HCT116 (cell line): Measurements from ENCODE around the gene GNAO1.

Experiments
- CTCF ChIP-seq, 3 experiments: fragments of 200-600 bp in 1 of 3; sonication (generic) in 1 of 3; IDR thresholded peaks in 2 of 3; conservative IDR thresholded peaks in 1 of 3; 2 replicates each; pipeline ENCODE4 v1.5.1; 2012 to 2017; ENCODE audit warnings: low read depth in 2 of 3, low read length in 2 of 3, antibody characterized with exemption in 1 of 3, borderline replicate concordance in 1 of 3, control low read depth in 1 of 3, mild to moderate bottlenecking in 1 of 3, mixed read lengths in 1 of 3, mixed run types in 1 of 3, moderate library complexity in 1 of 3; ENCODE audit not compliant: insufficient read depth in 1 of 3
- EGR1 ChIP-seq: IDR thresholded peaks from 2 replicates; pipeline ENCODE4 v1.6.1; 2012; ENCODE audit warnings: low read depth
- EZH2 ChIP-seq: fragments of 200-600 bp; sonication (generic); IDR thresholded peaks from 2 replicates; pipeline ENCODE4 v1.6.1; 2017; ENCODE audit warnings: antibody characterized with exemption, mixed run types
- EZH2phosphoT487 ChIP-seq: fragments of 200-600 bp; IDR thresholded peaks from 2 replicates; pipeline ENCODE4 v1.6.1; 2018; ENCODE audit warnings: antibody characterized with exemption, borderline replicate concordance
- FOSL1 ChIP-seq: IDR thresholded peaks from 2 replicates; pipeline ENCODE4 v1.6.1; 2012; ENCODE audit warnings: low read depth
- JUND ChIP-seq: IDR thresholded peaks from 2 replicates; pipeline ENCODE4 v1.6.1; 2012
- MAX ChIP-seq: IDR thresholded peaks from 2 replicates; pipeline ENCODE4 v1.6.1; 2012
- POLR2A ChIP-seq: IDR thresholded peaks from 2 replicates; pipeline ENCODE4 v1.7.0; 2011; ENCODE audit warnings: borderline replicate concordance; ENCODE audit not compliant: insufficient read depth, insufficient read length; ENCODE audit errors: extremely low read depth
- POLR2AphosphoS5 ChIP-seq: IDR thresholded peaks from 2 replicates; pipeline ENCODE4 v1.6.1; 2011; ENCODE audit warnings: mild to moderate bottlenecking, low read depth, low read length, moderate library complexity
- RAD21 ChIP-seq: IDR thresholded peaks from 2 replicates; pipeline ENCODE4 v1.6.1; 2012; ENCODE audit warnings: low read depth, mild to moderate bottlenecking
- REST ChIP-seq: IDR thresholded peaks from 2 replicates; pipeline ENCODE4 v1.6.1; 2012; ENCODE audit warnings: low read depth
- TCF7L2 ChIP-seq: IDR thresholded peaks from 2 replicates; pipeline ENCODE4 v1.7.0; 2011; ENCODE audit warnings: borderline replicate concordance, inconsistent platforms; ENCODE audit not compliant: insufficient read depth, insufficient read length; ENCODE audit errors: extremely low read depth
- ZBTB33 ChIP-seq: IDR thresholded peaks from 2 replicates; pipeline ENCODE4 v1.6.1; 2011; ENCODE audit warnings: mild to moderate bottlenecking, low read length, moderate library complexity; ENCODE audit not compliant: insufficient replicate concordance; ENCODE audit errors: extremely low read depth
- ZNF274 ChIP-seq: fragments of 200-500 bp; sonication (Bioruptor generic); IDR thresholded peaks from 2 replicates; pipeline ENCODE4 v1.6.1; 2014; ENCODE audit warnings: mild to moderate bottlenecking, low read depth, low read length, inconsistent platforms

GRCh38 chr16:56347670-56348069 lies 156.4 kb downstream of the GNAO1 start:
- TF ChIP-seq JUND (no peak), CTCF (IDR thresholded peaks at IDR 0.05 in 2 of 3, conservative IDR thresholded peaks at IDR 0.05 in 1 of 3; ENCODE audit: borderline replicate concordance in 1 of 3, insufficient read depth in 1 of 3, low read depth in 2 of 3, low read length in 2 of 3) (no peak), REST (no peak), EGR1 (no peak), ZNF274 (no peak), POLR2A (no peak), POLR2AphosphoS5 (no peak), MAX (no peak), EZH2phosphoT487 (no peak), RAD21 (no peak), FOSL1 (no peak), TCF7L2 (no peak), EZH2 (no peak), ZBTB33 (no peak)
